K562 (cell line): Measurements from ENCODE around the gene HEPHL1. TPM values are rescaled to one million over a fixed set of nuclear protein-coding genes. Genes with fewer than 3 reads are reported as not detected.

ENCODE experiments used
- ATAC-seq: fragments of 200-7000 bp; cut with Tn5 transposase; 3 replicates; pipeline ENCODE4 v1.9.1; 2020; ENCODE audit warnings: moderate library complexity
- BruUV-seq: library from RNA; stranded (reverse); fragments of 400-500 nt; replicated peaks from 2 replicates; lab custom pipeline; 2021; lab: Mats Ljungman, UMichigan
- CTCF ChIA-PET: fragments of 300-600 bp; formaldehyde crosslinking; extraction: SDS; loops from one replicate; lab custom pipeline; 2021; ENCODE audit warnings: low intra/inter-chr PET ratio; lab: Yijun Ruan, JAX
- POLR2A ChIA-PET: fragments of 300-600, 350-650 bp; sonication (Branson Sonifier 250); formaldehyde crosslinking; extraction: SDS; loops from one replicate; lab custom pipeline; 2021; ENCODE audit warnings: antibody characterized with exemption, inconsistent platforms; lab: Yijun Ruan, JAX
- DNase-seq, 4 experiments: peaks; one replicate each; pipeline versions ENCODE4 v3.0.0 to v3.0.0-alpha.2; 2011 to 2018; ENCODE audit warnings: low spot score in 3 of 4, mixed read lengths in 3 of 4; ENCODE audit errors: extremely low read depth in 1 of 4
- FAIRE-seq: peaks from 2 replicates; lab custom pipeline; 2011; peaks lifted over from hg19 to GRCh38; lab: Jason Lieb, UNC
- H2AFZ ChIP-seq: 2 replicates; pipeline ENCODE4 v1.6.0; 2011; ENCODE audit warnings: low read depth, low read length, control low read depth, inconsistent platforms
- H3K27ac ChIP-seq: fragments of 200-600 bp; 3 replicates; pipeline ENCODE4 v1.8.0; 2011; ENCODE audit warnings: low read depth, mild to moderate bottlenecking, control low read depth, inconsistent platforms, low read length, moderate library complexity, mixed read lengths; ENCODE audit errors: extremely low read depth
- H3K27me3 ChIP-seq, 2 experiments: fragments of 300-600 bp in 1 of 2; 2 replicates in 1 of 2; 3 replicates in 1 of 2; pipeline versions ENCODE4 v1.6.0 to v1.8.0; 2011; ENCODE audit warnings: inconsistent platforms in 2 of 2, low read length in 2 of 2, mild to moderate bottlenecking in 1 of 2, mixed read lengths in 1 of 2, moderate library complexity in 1 of 2; ENCODE audit not compliant: control insufficient read depth in 2 of 2, insufficient read depth in 2 of 2
- H3K36me3 ChIP-seq: fragments of 300-600 bp; 3 replicates; pipeline ENCODE4 v1.8.0; 2011; ENCODE audit warnings: mild to moderate bottlenecking, low read length, inconsistent platforms; ENCODE audit not compliant: control insufficient read depth, insufficient read depth
- H3K4me1 ChIP-seq, 2 experiments: fragments of 200-600 bp in 1 of 2; replicated peaks in 1 of 2; 2 replicates in 1 of 2; 3 replicates in 1 of 2; pipeline versions ENCODE4 v1.5.1 to v1.8.0; 2011; ENCODE audit warnings: inconsistent platforms in 2 of 2, low read length in 2 of 2, mild to moderate bottlenecking in 1 of 2, mixed read lengths in 1 of 2, moderate library complexity in 1 of 2; ENCODE audit not compliant: control insufficient read depth in 2 of 2, insufficient read depth in 2 of 2
- H3K4me2 ChIP-seq: 2 replicates; pipeline ENCODE4 v1.6.1; 2011; ENCODE audit warnings: low read length, control low read depth, inconsistent platforms, mixed read lengths; ENCODE audit not compliant: insufficient read depth
- H3K4me3 ChIP-seq: fragments of 200-600 bp; sonication (generic), shearing (Covaris generic); 2 replicates; pipeline ENCODE4 v1.5.1; 2016; ENCODE audit warnings: control low read depth, inconsistent platforms
- H3K79me2 ChIP-seq: fragments of 200-600 bp; 3 replicates; pipeline ENCODE4 v1.8.0; 2011; ENCODE audit warnings: low read length, inconsistent platforms; ENCODE audit not compliant: control insufficient read depth, insufficient read depth
- H3K9ac ChIP-seq, 2 experiments: 2 replicates each; pipeline versions ENCODE4 v1.6.0 to v1.6.1; 2011; ENCODE audit warnings: low read depth in 2 of 2, low read length in 2 of 2, control low read depth in 1 of 2, inconsistent platforms in 1 of 2, mild to moderate bottlenecking in 1 of 2, mixed read lengths in 1 of 2; ENCODE audit not compliant: insufficient read depth in 1 of 2
- H3K9me1 ChIP-seq: one replicate; pipeline ENCODE4 v1.6.0; 2011; ENCODE audit warnings: inconsistent platforms, mild to moderate bottlenecking, low read length, moderate library complexity; ENCODE audit not compliant: control insufficient read depth, insufficient read depth
- H3K9me3 ChIP-seq: replicated peaks from 2 replicates; pipeline ENCODE4 v1.5.1; 2011; ENCODE audit warnings: low read depth, low read length, inconsistent platforms; ENCODE audit not compliant: control insufficient read depth, insufficient read depth
- H4K20me1 ChIP-seq: replicated peaks from 2 replicates; pipeline ENCODE4 v1.6.1; 2011; ENCODE audit warnings: low read length, inconsistent platforms, mixed read lengths; ENCODE audit not compliant: control insufficient read depth, insufficient read depth
- BDP1 ChIP-seq: IDR thresholded peaks from 3 replicates; pipeline ENCODE4 v1.6.1; 2011; ENCODE audit not compliant: insufficient read length, insufficient read depth
- CTCF ChIP-seq, 3 experiments: IDR thresholded peaks in 2 of 3; conservative IDR thresholded peaks in 1 of 3; 2 replicates each; pipeline ENCODE4 v1.5.1; 2011 to 2012; ENCODE audit warnings: low read length in 3 of 3, mild to moderate bottlenecking in 3 of 3, control low read depth in 2 of 3, improper control_type of control experiment in 1 of 3, inconsistent platforms in 1 of 3, low read depth in 1 of 3, mixed read lengths in 1 of 3, moderate library complexity in 1 of 3; ENCODE audit not compliant: insufficient read depth in 2 of 3
- KAT8 ChIP-seq: fragments of 450-650 bp; IDR thresholded peaks from 2 replicates; pipeline ENCODE4 v1.6.1; 2016; ENCODE audit warnings: low read depth, mild to moderate bottlenecking
- MEF2D ChIP-seq: conservative IDR thresholded peaks from 2 replicates; pipeline ENCODE4 v1.6.1; 2016; ENCODE audit warnings: low read depth, missing genetic modification characterization, missing compliant biosample characterization
- NBN ChIP-seq: fragments of 450-650 bp; IDR thresholded peaks from 2 replicates; pipeline ENCODE4 v1.6.1; 2016; ENCODE audit warnings: low read depth, mild to moderate bottlenecking
- SIRT6 ChIP-seq: IDR thresholded peaks from one replicate; pipeline ENCODE4 v1.6.1; 2012; ENCODE audit warnings: low read depth, mild to moderate bottlenecking, control low read depth, inconsistent platforms, low read length, moderate library complexity
- SMARCA4 ChIP-seq: fragments of 450-650 bp; IDR thresholded peaks from 2 replicates; pipeline ENCODE4 v1.6.1; 2016
- SRSF7 ChIP-seq: fragments of 200-400 bp; formaldehyde crosslinking; optimal IDR thresholded peaks from 2 replicates; pipeline ENCODE3; 2017; ENCODE audit warnings: mild to moderate bottlenecking, low read depth, low read length
- TGIF2 ChIP-seq: sonication (generic); formaldehyde crosslinking; IDR thresholded peaks from 2 replicates; pipeline ENCODE4 v1.8.1; 2022; ENCODE audit warnings: mild to moderate bottlenecking, missing genetic modification reagents, moderate library complexity
- TOE1 ChIP-seq, 2 experiments: fragments of 450-650 bp in 1 of 2; sonication (generic) in 1 of 2; formaldehyde crosslinking in 1 of 2; IDR thresholded peaks; 2 replicates each; pipeline versions ENCODE4 v1.7.1 to v1.8.0; 2016 to 2022; ENCODE audit warnings: borderline replicate concordance in 2 of 2, mild to moderate bottlenecking in 2 of 2, antibody characterized with exemption in 1 of 2, inconsistent platforms in 1 of 2, low read depth in 1 of 2, missing genetic modification reagents in 1 of 2, moderate library complexity in 1 of 2
- YY1 ChIP-seq, 3 experiments: IDR thresholded peaks; 2 replicates each; pipeline ENCODE4 v1.6.1; 2011; ENCODE audit warnings: low read length in 2 of 3, mild to moderate bottlenecking in 2 of 3, moderate library complexity in 2 of 3, borderline replicate concordance in 1 of 3, control low read depth in 1 of 3, low read depth in 1 of 3; ENCODE audit not compliant: insufficient read depth in 3 of 3, insufficient replicate concordance in 2 of 3, control insufficient read depth in 1 of 3, insufficient read length in 1 of 3; ENCODE audit errors: extremely low read depth in 1 of 3
- ZNF431 ChIP-seq: sonication (generic); formaldehyde crosslinking; IDR thresholded peaks from 2 replicates; pipeline ENCODE4 v1.8.0; 2022; ENCODE audit warnings: mild to moderate bottlenecking, missing genetic modification reagents
- WGBS: fragments of 100-300 bp; shearing (Covaris generic); methylation state at CpG from one replicate; pipeline ENCODE4 v1.1.6; 2016; ENCODE audit warnings: low coverage, mixed read lengths; ENCODE audit not compliant: insufficient coverage; ENCODE audit errors: missing lambda C conversion rate; 5-methylcytosine and 5-hydroxymethylcytosine counted together
- in situ Hi-C: fragments of 300-500 bp; cut with MboI; formaldehyde crosslinking; loops from 4 replicates; pipeline ENCODE4 v1.15.0; 2018; ENCODE audit warnings: inconsistent platforms, mixed read lengths
- intact Hi-C: fragments of 100-400 bp; cut with micrococcal nuclease; formaldehyde crosslinking; loops from 2 replicates; pipeline ENCODE4 v1.14.2; 2022
- polyA plus RNA-seq, 8 experiments: library from polyadenylated mRNA; depleted of rRNA in 4 of 8; stranded (reverse) in 5 of 8; unstranded in 3 of 8; fragments of >200 nt; fragmentation: Nextera tagmentation in 2 of 8; fragmentation: Illumina TruSeq in 1 of 8; extraction: Ambion mirVana in 2 of 8; extraction: Trizol in 1 of 8; gene quantifications; 2 replicates each; pipeline versions ENCODE4 v1.2.1 to v1.2.3, GENCODE V29; 2011 to 2014; ENCODE audit warnings: inconsistent platforms in 1 of 8, missing spikeins in 1 of 8
- total RNA-seq, 7 experiments: library from RNA; depleted of rRNA in 6 of 7; stranded (reverse); fragments of >200 nt in 6 of 7; fragmentation: Illumina TruSeq in 2 of 7; extraction: Trizol in 2 of 7; gene quantifications; 2 replicates each; pipeline versions ENCODE4 v1.2.1 to v1.2.3, GENCODE V29; 2011 to 2021; ENCODE audit warnings: low replicate concordance in 1 of 7

The HEPHL1 gene
- total and polyA plus RNA-seq, 9 of the 15 experiments (the other 6 are each of a cell fraction or from before 2014, with no cell fraction given): 0.01 TPM; not detected in 8

GRCh38 chr11:94148189-94148588 is 127.0 kb downstream of the HEPHL1 start:
- H3K79me2 ChIP-seq: peaks cover 68% of the 10 kb centered on the region

More at GRCh38 chr11:94148189-94148588, 127.0 kb downstream of the HEPHL1 start:
- TF ChIP-seq TOE1 (IDR thresholded peaks at IDR 0.05; ENCODE audit: borderline replicate concordance) (no peak), TOE1 (CRISPR knock-in tag; IDR thresholded peaks at IDR 0.05; ENCODE audit: borderline replicate concordance, low read depth) (no peak), MEF2D (no peak), SRSF7 (no peak), BDP1 (no peak), CTCF (IDR thresholded peaks at IDR 0.05 in 2 of 3, conservative IDR thresholded peaks at IDR 0.05 in 1 of 3; ENCODE audit: insufficient read depth in 2 of 3, low read depth in 1 of 3, low read length in 3 of 3) (no peak), YY1 (IDR thresholded peaks at IDR 0.05; ENCODE audit: borderline replicate concordance in 1 of 3, control insufficient read depth in 1 of 3, extremely low read depth in 1 of 3, insufficient read depth in 3 of 3, insufficient read length in 1 of 3, insufficient replicate concordance in 2 of 3, low read depth in 1 of 3, low read length in 2 of 3) (no peak), ZNF431 (CRISPR knock-in tag) (no peak), SMARCA4 (no peak), NBN (no peak), SIRT6 (no peak), TGIF2 (CRISPR knock-in tag) (no peak), KAT8 (no peak)
- 49% methylated on average over 2 of the region's 2 CpGs for WGBS
- Histone ChIP-seq H3K27ac (no peak overlapping the region), H3K9me3 (no peaks in the 10 kb centered on the region), H3K27me3 (no peaks in the 10 kb centered on the region), H3K4me2 (no peak overlapping the region), H3K4me3 (no peak overlapping the region), H3K9ac (no peak overlapping the region), H2AFZ (no peak overlapping the region), H4K20me1 (peaks cover 14% of the 10 kb centered on the region), H3K36me3 (no peaks in the 10 kb centered on the region), H3K4me1 (peaks cover 14 to 44% of the 10 kb centered on the region in 2 experiments), H3K9me1 (peaks cover 3% of the 10 kb centered on the region)
- ChIA-PET POLR2A (no interaction called here), CTCF (no interaction called here)
- in situ Hi-C loops (no loop called here), intact Hi-C loops (no loop called here)
- FAIRE-seq: no peak
- no peak for DNase-seq
- BruUV-seq: no TSS peak
- ATAC-seq: no peak
